Measurements from ENCODE around the gene GRM4.

DNA sequence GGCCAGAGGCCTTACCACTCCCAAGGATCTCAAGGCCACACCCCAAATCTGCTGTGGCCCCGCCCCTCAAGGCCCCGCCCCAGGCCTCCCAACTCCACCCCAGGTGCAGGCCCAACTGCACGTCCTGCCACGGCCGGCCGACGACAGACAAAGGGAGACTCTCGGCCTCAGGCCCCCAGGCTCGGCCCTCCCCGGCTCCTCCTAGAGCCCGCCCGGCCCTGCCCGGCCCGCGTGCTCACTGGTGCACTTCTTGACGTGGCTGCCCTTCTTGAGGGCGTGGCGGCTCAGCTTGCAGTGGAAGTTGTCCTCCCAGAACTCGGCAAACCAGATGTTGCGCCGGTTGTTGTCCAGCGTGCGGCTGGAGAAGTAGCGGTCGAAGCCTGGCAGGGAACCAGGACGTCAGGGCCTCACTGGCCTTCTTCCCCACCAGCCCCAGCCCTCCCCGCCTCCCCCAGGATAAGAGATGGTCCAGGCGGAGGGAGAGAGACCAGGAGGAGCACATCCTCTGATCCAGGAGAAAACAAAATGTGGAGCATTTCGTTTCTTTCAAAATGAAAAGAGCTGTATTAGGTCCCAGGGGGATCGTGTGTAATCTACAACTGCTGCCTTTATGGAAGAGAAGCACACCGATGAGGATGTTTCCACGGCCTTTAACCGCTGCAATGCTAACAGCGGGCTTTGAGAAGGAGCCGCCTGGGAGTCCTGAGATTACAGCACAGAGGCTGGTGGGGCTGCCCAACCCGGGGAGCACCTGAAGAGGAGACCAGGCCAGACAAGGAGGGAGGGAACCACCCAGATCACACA is 89.4 kb downstream of the GRM4 start:
- no peak for TF ChIP-seq EZH2 (IDR thresholded peaks at IDR 0.05)
- no peak for TF ChIP-seq POLR2AphosphoS5 (IDR thresholded peaks at IDR 0.05; ENCODE audit: borderline replicate concordance, low read depth, low read length)

All from SK-N-MC (cell line).